Memory B cell (primary cell): Measurements from ENCODE around the gene ARHGAP32.

ENCODE experiments used
- ATAC-seq: fragments of 150-1000 bp; cut with Tn5 transposase; 2 replicates; pipeline ENCODE4 v1.10.0; 2021; ENCODE audit warnings: low read depth, mild to moderate bottlenecking, moderate library complexity
- DNase-seq, 2 donors: peaks; one replicate each; pipeline ENCODE4 v3.0.0; 2022; ENCODE audit warnings: low spot score in 2 of 2
- H3K27ac Mint-ChIP-seq: one replicate; pipeline ENCODE4 v1.8.0; 2022; ENCODE audit warnings: mild to moderate bottlenecking, moderate library complexity, mixed read lengths
- H3K27me3 Mint-ChIP-seq: one replicate; pipeline ENCODE4 v1.8.0; 2022; ENCODE audit warnings: mixed read lengths
- H3K36me3 Mint-ChIP-seq: one replicate; pipeline ENCODE4 v1.8.0; 2022; ENCODE audit warnings: mild to moderate bottlenecking, mixed read lengths
- H3K4me1 Mint-ChIP-seq: one replicate; pipeline ENCODE4 v1.8.0; 2022; ENCODE audit warnings: mixed read lengths
- H3K4me3 Mint-ChIP-seq: one replicate; pipeline ENCODE4 v1.8.0; 2022; ENCODE audit warnings: mild to moderate bottlenecking, moderate library complexity, mixed read lengths
- H3K9me3 Mint-ChIP-seq: one replicate; pipeline ENCODE4 v1.8.0; 2022; ENCODE audit warnings: mixed read lengths

ARHGAP32 gene

DNA sequence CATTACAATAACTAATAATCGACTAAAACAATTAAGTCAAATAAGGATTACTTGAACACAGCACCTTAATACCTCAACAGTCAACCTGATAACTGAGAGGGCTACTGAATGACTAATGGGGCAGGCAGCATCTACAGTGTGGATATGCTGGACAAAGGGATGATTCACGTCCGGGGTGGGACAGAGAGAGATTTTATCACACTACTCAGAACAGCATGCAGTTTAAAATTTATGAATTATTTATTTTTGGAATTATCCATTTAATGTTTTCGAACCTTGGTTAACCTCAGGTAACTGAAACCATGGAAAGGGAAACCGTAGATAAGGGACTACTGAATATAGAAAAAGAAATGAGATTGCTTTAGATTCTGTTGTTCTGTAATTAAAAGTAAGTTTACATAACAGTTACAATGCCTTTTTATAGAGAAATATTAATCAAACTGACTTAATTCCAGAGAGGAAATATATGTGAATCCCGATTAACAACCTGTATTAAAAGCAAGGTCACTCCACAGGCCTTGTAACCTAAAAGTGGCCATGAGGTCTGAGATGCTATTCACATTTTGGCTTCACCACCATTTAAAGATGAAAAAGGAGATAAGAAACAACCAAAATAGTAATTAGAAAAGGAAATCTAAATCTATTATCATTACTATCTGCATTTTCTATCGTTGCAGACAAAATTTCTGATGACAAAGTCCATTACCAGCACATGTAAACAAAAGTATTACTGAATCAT is 130.5 kb downstream of the ARHGAP32 start:
- no peak for DNase-seq
- ATAC-seq = no peak
- H3K4me1 Mint-ChIP-seq = no peaks in the 10 kb centered on the region
- H3K27me3 Mint-ChIP-seq = peaks cover 4% of the 10 kb centered on the region
- no peak overlapping the region for H3K27ac Mint-ChIP-seq
- no peaks in the 10 kb centered on the region for H3K36me3 Mint-ChIP-seq
- H3K4me3 Mint-ChIP-seq = no peak overlapping the region
- H3K9me3 Mint-ChIP-seq = no peaks in the 10 kb centered on the region

DNA sequence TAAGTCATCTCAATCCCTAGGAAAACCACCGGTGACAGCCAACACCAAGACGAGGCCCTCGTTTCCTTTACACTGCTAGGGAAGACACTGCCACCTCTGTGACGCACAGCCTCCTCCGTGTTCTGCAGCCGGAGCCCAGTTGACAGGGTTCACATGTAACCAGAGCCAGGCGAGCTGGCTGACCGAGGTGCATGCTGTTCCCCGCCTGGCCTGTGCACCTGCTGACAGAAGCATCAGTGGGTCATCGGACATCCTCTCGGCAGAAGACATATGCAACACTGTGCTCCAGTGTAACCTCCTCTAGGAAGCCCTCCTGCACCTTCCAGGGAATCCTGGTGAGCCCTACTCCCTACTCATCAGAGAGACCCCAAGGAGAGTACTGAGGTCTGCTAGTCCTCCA is 135.2 kb downstream of the ARHGAP32 start:
- no peaks in the 10 kb centered on the region for H3K36me3 Mint-ChIP-seq

DNA sequence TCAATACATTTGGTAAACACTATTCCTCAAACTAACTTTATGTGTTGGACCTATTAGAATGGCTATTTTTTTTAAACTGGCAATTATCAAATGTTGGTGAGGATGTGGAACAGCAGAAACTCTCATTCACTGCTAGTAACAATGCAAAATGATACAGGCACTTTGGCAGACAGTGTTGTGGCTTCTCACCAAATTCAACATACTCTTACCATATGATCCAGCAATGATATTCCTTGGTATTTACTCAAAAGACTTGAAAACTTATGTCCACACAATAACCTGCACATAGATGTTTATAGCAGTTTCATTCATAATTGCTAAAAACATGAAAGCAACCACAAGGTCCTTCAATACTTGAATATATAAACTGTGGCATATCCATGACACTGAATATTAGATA is 136.9 kb downstream of the ARHGAP32 start:
- Mint-ChIP-seq H3K36me3 (no peaks in the 10 kb centered on the region), H3K4me1 (no peaks in the 10 kb centered on the region), H3K27ac (no peak overlapping the region), H3K9me3 (no peaks in the 10 kb centered on the region), H3K27me3 (peaks cover 2% of the 10 kb centered on the region), H3K4me3 (no peak overlapping the region)
- no peak for DNase-seq
- ATAC-seq = no peak

More for the DNA sequence above, 135.2 kb downstream of the ARHGAP32 start:
- DNase-seq (no peak), ATAC-seq (no peak)
- Mint-ChIP-seq H3K4me3 (no peak overlapping the region), H3K27me3 (peaks cover 4% of the 10 kb centered on the region), H3K9me3 (no peaks in the 10 kb centered on the region), H3K4me1 (no peaks in the 10 kb centered on the region), H3K27ac (no peak overlapping the region)

DNA sequence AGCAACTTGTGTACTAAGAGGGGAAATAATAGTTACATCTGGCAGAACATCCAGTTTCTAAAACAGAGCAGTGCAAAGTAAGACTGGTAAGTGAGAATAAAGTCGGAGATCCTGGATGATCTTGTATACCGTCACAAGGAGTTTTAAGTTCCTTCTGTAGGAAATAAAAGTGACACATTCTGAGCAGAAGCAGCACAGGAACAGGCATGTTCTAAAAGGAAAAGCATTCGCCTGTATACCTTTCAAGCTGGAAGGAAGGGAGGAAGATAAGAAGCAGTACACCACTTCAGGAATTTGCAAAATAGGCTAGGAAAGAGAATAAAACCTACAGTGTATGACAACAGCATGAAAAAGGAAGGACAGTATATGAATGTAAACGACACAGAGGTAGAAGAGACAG is 143.2 kb downstream of the ARHGAP32 start:
- H3K27me3 Mint-ChIP-seq = peaks cover 2% of the 10 kb centered on the region
- H3K9me3 Mint-ChIP-seq = no peaks in the 10 kb centered on the region
- no peak overlapping the region for H3K27ac Mint-ChIP-seq
- no peak for ATAC-seq
- no peak for DNase-seq
- no peaks in the 10 kb centered on the region for H3K4me1 Mint-ChIP-seq
- no peak overlapping the region for H3K4me3 Mint-ChIP-seq
- no peaks in the 10 kb centered on the region for H3K36me3 Mint-ChIP-seq

DNA sequence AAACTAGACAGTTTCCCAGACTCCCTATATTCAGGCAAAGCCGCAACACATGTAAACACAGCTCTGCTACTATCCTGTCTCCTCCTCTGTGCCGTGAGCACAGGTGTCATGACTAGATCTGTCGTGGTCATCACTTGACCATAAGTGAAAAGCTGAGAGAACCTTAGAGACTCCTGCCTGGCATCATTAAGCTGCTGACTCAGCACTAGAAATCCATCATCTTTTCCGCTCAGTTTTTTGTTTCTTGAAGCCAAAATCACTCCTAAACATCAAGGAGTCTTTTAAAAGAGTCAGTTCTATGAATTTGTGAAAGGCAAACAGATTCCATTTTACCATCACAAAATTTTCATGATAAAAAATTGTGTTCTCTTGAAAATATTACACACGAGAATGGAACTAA is 147.0 kb downstream of the ARHGAP32 start:
- Mint-ChIP-seq H3K27me3 (peaks cover 2% of the 10 kb centered on the region), H3K4me3 (no peak overlapping the region), H3K9me3 (no peaks in the 10 kb centered on the region), H3K27ac (no peak overlapping the region), H3K4me1 (no peaks in the 10 kb centered on the region), H3K36me3 (no peaks in the 10 kb centered on the region)
- DNase-seq = no peak
- ATAC-seq = no peak

DNA sequence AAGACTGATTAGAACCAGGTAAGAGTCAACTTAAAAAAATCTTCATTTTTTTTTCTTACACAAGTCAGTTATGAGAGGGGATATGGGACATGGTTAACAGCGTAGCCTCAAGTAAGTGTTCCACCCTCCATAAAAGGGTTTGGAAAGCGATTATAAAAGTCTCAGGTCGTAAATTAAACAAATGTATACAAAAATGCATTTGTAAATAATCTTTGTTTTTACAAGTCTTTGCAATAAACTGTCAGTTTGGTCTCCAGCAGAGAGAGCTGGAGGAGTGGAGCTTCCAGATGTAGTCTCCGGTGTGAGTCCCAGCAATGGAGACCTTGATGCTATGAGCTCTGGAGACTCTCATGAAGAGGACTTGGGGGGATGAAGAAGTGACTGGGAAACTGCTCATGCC is 149.6 kb downstream of the ARHGAP32 start:
- DNase-seq (no peak), ATAC-seq (no peak)
- no peak overlapping the region for H3K4me3 Mint-ChIP-seq
- H3K4me1 Mint-ChIP-seq = no peaks in the 10 kb centered on the region
- no peaks in the 10 kb centered on the region for H3K9me3 Mint-ChIP-seq
- no peak overlapping the region for H3K27ac Mint-ChIP-seq
- H3K36me3 Mint-ChIP-seq = no peaks in the 10 kb centered on the region
- H3K27me3 Mint-ChIP-seq = peaks cover 2% of the 10 kb centered on the region

DNA sequence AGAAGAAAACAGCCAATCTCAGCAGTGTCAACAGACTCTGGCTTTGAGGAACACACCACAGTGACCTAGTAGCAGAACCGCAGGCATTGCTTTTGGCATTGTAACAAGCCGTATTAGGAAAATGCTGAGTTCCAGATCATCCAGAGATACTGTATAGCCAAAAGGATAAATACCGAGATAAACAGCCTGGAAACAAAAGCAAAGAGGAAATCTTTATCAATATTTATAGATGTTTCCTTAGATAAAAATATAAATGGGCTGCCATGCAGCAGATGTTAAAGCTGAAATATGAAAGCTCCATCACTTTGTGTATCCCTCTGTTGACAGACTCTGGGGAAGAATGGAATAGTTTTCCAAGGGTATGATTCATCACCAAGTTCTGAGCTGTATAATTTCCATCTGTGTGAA is 150.5 kb downstream of the ARHGAP32 start:
- H3K4me3 Mint-ChIP-seq = no peak overlapping the region
- no peak overlapping the region for H3K27ac Mint-ChIP-seq
- no peaks in the 10 kb centered on the region for H3K4me1 Mint-ChIP-seq
- DNase-seq (no peak), ATAC-seq (no peak)
- no peaks in the 10 kb centered on the region for H3K36me3 Mint-ChIP-seq
- peaks cover 2% of the 10 kb centered on the region for H3K27me3 Mint-ChIP-seq
- H3K9me3 Mint-ChIP-seq = no peaks in the 10 kb centered on the region

DNA sequence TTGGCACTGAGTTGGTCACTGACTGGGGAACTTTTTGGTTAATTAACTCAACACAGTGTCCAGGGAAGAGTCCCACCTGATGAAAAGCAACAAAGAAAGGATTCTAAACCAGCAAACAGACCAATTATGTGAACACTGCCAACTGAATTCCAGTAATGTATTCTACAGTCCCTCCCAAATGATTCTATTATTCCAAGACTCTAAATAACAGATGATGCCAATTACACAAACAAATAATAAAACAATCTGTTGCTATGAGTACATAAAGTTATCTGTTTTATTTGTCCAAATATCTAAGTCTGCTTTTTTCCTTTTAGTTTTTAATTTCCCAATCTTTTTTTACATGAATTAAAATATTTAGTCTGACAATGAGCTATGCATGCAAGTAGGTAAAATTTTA is 151.2 kb downstream of the ARHGAP32 start:
- Mint-ChIP-seq H3K4me1 (no peaks in the 10 kb centered on the region), H3K36me3 (no peaks in the 10 kb centered on the region), H3K27ac (no peak overlapping the region), H3K9me3 (no peaks in the 10 kb centered on the region), H3K4me3 (no peak overlapping the region), H3K27me3 (peaks cover 2% of the 10 kb centered on the region)
- ATAC-seq (no peak), DNase-seq (no peak)

DNA sequence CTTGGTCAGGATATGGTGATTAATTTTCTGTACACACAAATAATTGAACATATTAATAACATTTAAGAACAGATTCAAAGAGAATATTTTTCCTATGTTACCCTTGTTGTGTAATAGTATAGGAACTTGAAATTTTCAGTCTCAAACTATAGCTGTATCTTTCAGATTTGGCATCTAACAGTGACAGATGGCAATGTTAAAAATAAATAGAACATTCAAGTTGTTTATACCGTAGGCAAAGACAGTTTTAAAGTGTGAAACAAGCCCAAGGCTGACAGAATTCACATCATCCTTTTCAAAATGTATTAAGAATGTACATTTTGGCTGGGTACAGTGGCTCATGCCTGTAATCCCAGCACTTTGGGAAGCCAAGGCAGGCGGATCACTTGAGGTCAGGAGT is 156.9 kb downstream of the ARHGAP32 start:
- peaks cover 2% of the 10 kb centered on the region for H3K27me3 Mint-ChIP-seq
- DNase-seq = no peak
- no peak for ATAC-seq
- no peak overlapping the region for H3K4me3 Mint-ChIP-seq
- H3K27ac Mint-ChIP-seq = no peak overlapping the region
- H3K9me3 Mint-ChIP-seq = no peaks in the 10 kb centered on the region
- H3K36me3 Mint-ChIP-seq = no peaks in the 10 kb centered on the region
- no peaks in the 10 kb centered on the region for H3K4me1 Mint-ChIP-seq

DNA sequence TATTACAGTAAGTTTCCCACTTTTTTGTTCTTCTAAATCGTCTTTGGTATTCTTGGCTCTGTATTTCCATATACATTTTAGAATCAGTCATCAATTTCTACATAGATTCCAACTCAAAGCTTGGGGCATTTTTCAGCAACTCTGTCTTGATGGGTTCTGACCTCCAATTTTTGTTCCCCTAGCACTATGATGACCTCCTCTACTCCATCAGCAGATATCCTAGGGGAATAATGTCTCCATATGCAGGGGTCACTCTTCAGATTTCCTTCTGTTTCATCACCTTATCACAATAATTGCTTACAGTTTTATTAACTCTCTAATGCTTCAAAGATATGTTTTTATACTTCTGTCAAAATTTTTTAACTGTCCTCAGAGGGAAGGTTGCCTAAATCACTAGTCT is 158.1 kb downstream of the ARHGAP32 start:
- H3K4me3 Mint-ChIP-seq = no peak overlapping the region
- DNase-seq (no peak), ATAC-seq (no peak)
- no peaks in the 10 kb centered on the region for H3K4me1 Mint-ChIP-seq
- H3K36me3 Mint-ChIP-seq = no peaks in the 10 kb centered on the region
- H3K9me3 Mint-ChIP-seq = no peaks in the 10 kb centered on the region
- no peak overlapping the region for H3K27ac Mint-ChIP-seq
- H3K27me3 Mint-ChIP-seq = peaks cover 2% of the 10 kb centered on the region

DNA sequence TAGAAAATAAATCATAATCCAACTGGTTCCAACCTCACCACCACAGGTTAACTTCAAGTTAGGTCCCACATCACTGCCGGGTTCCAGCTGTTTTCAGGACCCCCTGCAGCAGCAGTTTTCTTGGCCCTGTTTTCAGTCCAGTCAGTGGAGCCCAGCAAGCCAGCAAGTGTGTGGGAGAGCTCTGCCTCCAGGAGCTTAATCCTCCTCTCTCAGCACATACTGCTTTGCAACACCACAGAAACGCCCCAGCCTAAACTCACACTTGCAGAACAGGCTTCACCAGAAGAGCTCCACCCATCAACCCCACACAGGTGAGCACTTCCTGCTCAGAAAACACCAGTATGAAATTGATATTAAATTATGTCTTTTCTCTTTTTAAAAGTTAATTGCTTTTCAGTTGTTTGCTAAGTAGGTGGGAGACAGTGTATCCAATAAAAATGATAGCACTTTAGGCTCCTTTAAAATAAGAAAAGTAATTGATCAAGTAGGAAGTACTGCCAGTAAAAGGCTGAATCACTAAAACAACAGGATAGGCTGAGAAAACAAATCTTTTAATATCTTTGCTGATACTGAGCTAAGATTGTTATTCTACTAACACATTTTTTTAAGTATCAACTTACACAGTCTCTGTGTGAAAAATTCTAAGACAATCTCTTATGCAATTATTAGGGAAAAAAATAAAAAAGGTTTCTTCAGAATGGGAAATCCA is 168.0 kb downstream of the ARHGAP32 start:
- Mint-ChIP-seq H3K27me3 (peaks cover 7% of the 10 kb centered on the region), H3K36me3 (no peaks in the 10 kb centered on the region), H3K4me3 (no peak overlapping the region), H3K9me3 (no peaks in the 10 kb centered on the region), H3K27ac (no peak overlapping the region), H3K4me1 (no peaks in the 10 kb centered on the region)
- no peak for ATAC-seq
- DNase-seq = no peak

DNA sequence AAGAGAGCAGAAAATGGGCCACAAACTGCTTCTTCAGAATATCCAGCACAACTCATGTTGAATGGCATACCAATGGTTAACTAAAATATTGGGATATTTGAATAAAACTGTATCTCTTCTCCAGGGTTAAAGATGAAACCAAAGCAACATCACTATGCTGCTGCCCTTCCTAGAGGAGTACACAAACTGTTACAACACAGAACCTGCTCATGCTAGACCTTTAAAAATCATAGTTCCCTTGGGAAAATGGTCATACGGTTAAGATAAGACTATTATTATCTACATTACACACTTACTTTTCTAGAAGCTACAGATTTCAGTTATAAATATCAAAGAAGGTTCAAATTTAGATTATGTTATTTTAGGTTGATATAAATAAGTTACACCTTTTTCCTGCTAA is 170.8 kb downstream of the ARHGAP32 start:
- DNase-seq = no peak
- Mint-ChIP-seq H3K27ac (no peak overlapping the region), H3K4me3 (no peak overlapping the region)

DNA sequence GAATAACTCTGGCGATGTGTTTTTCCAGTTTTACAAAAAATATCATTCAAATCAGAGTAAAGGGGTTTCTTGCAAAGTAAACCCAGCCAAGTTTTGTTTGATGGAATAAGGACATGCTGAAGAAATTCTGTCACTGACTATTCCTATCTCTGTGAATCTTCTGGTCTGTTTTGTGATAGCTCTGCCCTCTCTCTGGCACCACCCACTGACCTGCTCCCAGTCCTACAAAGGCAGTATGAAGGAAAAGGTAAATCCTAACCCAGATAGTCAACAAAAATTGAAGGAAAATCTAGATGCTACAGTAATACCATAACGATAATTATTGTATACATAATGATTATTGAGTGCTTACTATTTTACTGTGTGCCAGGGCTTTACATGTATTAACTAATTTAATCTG is 173.1 kb downstream of the ARHGAP32 start:
- Mint-ChIP-seq H3K4me3 (no peak overlapping the region), H3K27ac (no peak overlapping the region), H3K9me3 (no peaks in the 10 kb centered on the region), H3K36me3 (no peaks in the 10 kb centered on the region), H3K4me1 (no peaks in the 10 kb centered on the region), H3K27me3 (peaks cover 3% of the 10 kb centered on the region)
- ATAC-seq (no peak), DNase-seq (no peak)

More for the DNA sequence above, 170.8 kb downstream of the ARHGAP32 start:
- Mint-ChIP-seq H3K9me3 (no peaks in the 10 kb centered on the region), H3K27me3 (peaks cover 5% of the 10 kb centered on the region), H3K36me3 (no peaks in the 10 kb centered on the region), H3K4me1 (no peaks in the 10 kb centered on the region)
- no peak for ATAC-seq

DNA sequence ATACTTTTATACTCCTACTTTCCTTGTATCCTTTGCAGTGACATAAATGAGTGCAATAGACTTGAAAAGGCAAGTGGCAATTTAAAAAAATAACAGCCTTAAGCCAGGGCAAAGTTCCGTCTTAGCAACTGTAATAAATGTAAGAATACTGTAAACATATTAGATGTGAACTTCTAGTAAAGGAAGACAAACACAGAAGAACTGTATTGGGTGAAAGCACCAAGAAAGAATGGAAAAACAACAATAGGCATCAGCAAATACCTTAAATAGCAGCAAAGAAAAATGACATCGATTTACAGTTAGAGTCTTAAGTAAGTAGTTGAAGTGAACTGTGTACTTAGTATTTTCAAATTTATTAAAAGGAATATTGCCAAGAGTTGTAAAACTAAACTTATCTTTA is 174.0 kb downstream of the ARHGAP32 start:
- Mint-ChIP-seq H3K27ac (no peak overlapping the region), H3K4me3 (no peak overlapping the region), H3K36me3 (no peaks in the 10 kb centered on the region), H3K9me3 (no peaks in the 10 kb centered on the region), H3K4me1 (no peaks in the 10 kb centered on the region), H3K27me3 (peaks cover 3% of the 10 kb centered on the region)
- ATAC-seq (no peak), DNase-seq (no peak)
